Activated T-cell treated with anti-CD3 and anti-CD28 coated beads, Interleukin-2, amount 50 U/mL, for 72 hours (primary cell): ENCODE results near the gene MPND. TPM values are rescaled to one million over a fixed set of nuclear protein-coding genes. Genes with fewer than 3 reads are reported as not detected.
"Not testable (repeated sequence)": the region's sequence is repeated elsewhere in the genome, so short reads cannot be mapped to it uniquely, and the experiment has no call there.

ENCODE experiments used
- ATAC-seq, 2 donors: fragments of 150-1000 bp; cut with Tn5 transposase; replicated peaks in 1 of 2; 2 replicates each; pipeline ENCODE4 v1.10.0; 2021; ENCODE audit warnings: moderate library complexity in 2 of 2, mild to moderate bottlenecking in 1 of 2
- DNase-seq, 2 donors: peaks; one replicate each; pipeline ENCODE4 v3.0.0; 2021 to 2022; ENCODE audit warnings: mixed read lengths in 1 of 2
- H3K27ac Mint-ChIP-seq: one replicate; pipeline ENCODE4 v1.8.0; 2022; ENCODE audit warnings: mild to moderate bottlenecking, moderate library complexity, mixed read lengths
- H3K27me3 Mint-ChIP-seq: one replicate; pipeline ENCODE4 v1.8.0; 2022; ENCODE audit warnings: low read depth, mixed read lengths
- H3K36me3 Mint-ChIP-seq, 2 donors: one replicate each; pipeline ENCODE4 v1.8.0; 2022; ENCODE audit warnings: mixed read lengths in 2 of 2, mild to moderate bottlenecking in 1 of 2; ENCODE audit not compliant: insufficient read depth in 2 of 2
- H3K4me1 Mint-ChIP-seq: one replicate; pipeline ENCODE4 v1.8.0; 2022; ENCODE audit warnings: low read depth, mixed read lengths
- H3K4me3 Mint-ChIP-seq, 2 donors: one replicate each; pipeline ENCODE4 v1.8.0; 2022; ENCODE audit warnings: mild to moderate bottlenecking in 2 of 2, mixed read lengths in 2 of 2, moderate library complexity in 2 of 2
- H3K9me3 Mint-ChIP-seq, 2 donors: one replicate each; pipeline ENCODE4 v1.8.0; 2022; ENCODE audit warnings: mixed read lengths in 2 of 2
- total RNA-seq, 2 donors: library from RNA; stranded (reverse); gene quantifications; one replicate each; pipeline ENCODE4 v1.2.3, GENCODE V29; 2022

The MPND gene
- total RNA-seq, 2 donors from 2014 or later, result 9.7 to 10.3 TPM

- H3K27me3 Mint-ChIP-seq, result no peaks in the 10 kb centered on the region
- DNase-seq, result no peak
- peak overlapping the region in 1 of 2 donors; percentile 52 for H3K4me3 Mint-ChIP-seq
- peaks cover 13% of the 10 kb centered on the region for H3K4me1 Mint-ChIP-seq
- peak overlapping the region; percentile 25 for H3K27ac Mint-ChIP-seq
- peaks cover 0 to 2% of the 10 kb centered on the region in 2 donors for H3K36me3 Mint-ChIP-seq
- no peaks in the 10 kb centered on the region for H3K9me3 Mint-ChIP-seq
- ATAC-seq, result no peak
Observed at GRCh38 chr19:4345342-4346019, 2.1 kb downstream of the MPND start.

GRCh38 chr19:4346020-4346383 lies 2.6 kb downstream of the MPND start:
- Mint-ChIP-seq H3K27ac (no peak overlapping the region), H3K36me3 (peaks cover 0 to 2% of the 10 kb centered on the region in 2 donors), H3K4me3 (no peak overlapping the region), H3K27me3 (no peaks in the 10 kb centered on the region), H3K4me1 (peaks cover 13% of the 10 kb centered on the region), H3K9me3 (no peaks in the 10 kb centered on the region)
- DNase-seq, result no peak
- ATAC-seq, result no peak

- no peak for ATAC-seq
- Mint-ChIP-seq H3K9me3 (no peaks in the 10 kb centered on the region), H3K27me3 (no peaks in the 10 kb centered on the region), H3K27ac (no peak overlapping the region), H3K36me3 (peaks cover 0 to 2% of the 10 kb centered on the region in 2 donors), H3K4me3 (no peak overlapping the region), H3K4me1 (peaks cover 5% of the 10 kb centered on the region)
- DNase-seq, result no peak
Observed at GRCh38 chr19:4347521-4347920, 4.2 kb downstream of the MPND start.

GRCh38 chr19:4349225-4349624 lies 5.9 kb downstream of the MPND start:
- not testable (repeated sequence) for H3K36me3 Mint-ChIP-seq, H3K4me1 Mint-ChIP-seq, H3K27ac Mint-ChIP-seq, DNase-seq, H3K27me3 Mint-ChIP-seq, ATAC-seq, H3K9me3 Mint-ChIP-seq, H3K4me3 Mint-ChIP-seq

- Mint-ChIP-seq H3K27me3 (no peaks in the 10 kb centered on the region), H3K4me1 (no peaks in the 10 kb centered on the region), H3K4me3 (no peak overlapping the region), H3K9me3 (no peaks in the 10 kb centered on the region), H3K27ac (no peak overlapping the region), H3K36me3 (peaks cover 0 to 2% of the 10 kb centered on the region in 2 donors)
- no peak for DNase-seq
- no peak for ATAC-seq
Observed at GRCh38 chr19:4350111-4350510, 6.7 kb downstream of the MPND start.

GRCh38 chr19:4350726-4351125 lies 7.4 kb downstream of the MPND start:
- H3K4me3 Mint-ChIP-seq, result no peak overlapping the region
- H3K9me3 Mint-ChIP-seq, result no peaks in the 10 kb centered on the region
- no peak for DNase-seq
- ATAC-seq, result no peak
- no peaks in the 10 kb centered on the region for H3K27me3 Mint-ChIP-seq
- no peaks in the 10 kb centered on the region for H3K4me1 Mint-ChIP-seq
- no peak overlapping the region for H3K27ac Mint-ChIP-seq
- peaks cover 0 to 2% of the 10 kb centered on the region in 2 donors for H3K36me3 Mint-ChIP-seq

GRCh38 chr19:4352701-4353121 lies 9.3 kb downstream of the MPND start:
- H3K9me3 Mint-ChIP-seq, result no peaks in the 10 kb centered on the region
- H3K27ac Mint-ChIP-seq, result no peak overlapping the region
- peak; percentile 64 to 71 for DNase-seq

GRCh38 chr19:4354282-4354681 lies 10.9 kb downstream of the MPND start:
- no peaks in the 10 kb centered on the region for H3K9me3 Mint-ChIP-seq
- no peaks in the 10 kb centered on the region for H3K27me3 Mint-ChIP-seq
- H3K36me3 Mint-ChIP-seq, result no peaks in the 10 kb centered on the region
- DNase-seq (no peak), ATAC-seq (no peak)
- H3K27ac Mint-ChIP-seq, result no peak overlapping the region
- H3K4me3 Mint-ChIP-seq, result no peak overlapping the region
- H3K4me1 Mint-ChIP-seq, result no peaks in the 10 kb centered on the region

More at GRCh38 chr19:4352701-4353121, 9.3 kb downstream of the MPND start:
- Mint-ChIP-seq H3K27me3 (no peaks in the 10 kb centered on the region), H3K4me3 (no peak overlapping the region), H3K4me1 (no peaks in the 10 kb centered on the region), H3K36me3 (peaks cover 0 to 2% of the 10 kb centered on the region in 2 donors)
- ATAC-seq, result peak; percentile 62 to 64

GRCh38 chr19:4354897-4355296 lies 11.5 kb downstream of the MPND start:
- Mint-ChIP-seq H3K36me3 (no peaks in the 10 kb centered on the region), H3K9me3 (no peaks in the 10 kb centered on the region), H3K4me3 (no peak overlapping the region), H3K27ac (no peak overlapping the region), H3K27me3 (no peaks in the 10 kb centered on the region), H3K4me1 (no peaks in the 10 kb centered on the region)
- DNase-seq (no peak), ATAC-seq (no peak)

GRCh38 chr19:4357095-4357797 lies 13.9 kb downstream of the MPND start:
- DNase-seq (no peak), ATAC-seq (no peak)
- Mint-ChIP-seq H3K9me3 (no peaks in the 10 kb centered on the region), H3K27ac (no peak overlapping the region), H3K27me3 (no peaks in the 10 kb centered on the region), H3K4me3 (no peak overlapping the region), H3K4me1 (no peaks in the 10 kb centered on the region), H3K36me3 (peaks cover 0 to 2% of the 10 kb centered on the region in 2 donors)

GRCh38 chr19:4357921-4358326 lies 14.6 kb downstream of the MPND start:
- H3K27me3 Mint-ChIP-seq, result no peaks in the 10 kb centered on the region
- H3K4me3 Mint-ChIP-seq, result no peak overlapping the region
- ATAC-seq (no peak), DNase-seq (no peak)
- no peaks in the 10 kb centered on the region for H3K9me3 Mint-ChIP-seq
- H3K36me3 Mint-ChIP-seq, result peaks cover 0 to 2% of the 10 kb centered on the region in 2 donors
- H3K4me1 Mint-ChIP-seq, result no peaks in the 10 kb centered on the region
- no peak overlapping the region for H3K27ac Mint-ChIP-seq

- no peak for DNase-seq
- Mint-ChIP-seq H3K9me3 (no peaks in the 10 kb centered on the region), H3K27ac (no peak overlapping the region), H3K27me3 (no peaks in the 10 kb centered on the region), H3K4me3 (no peak overlapping the region), H3K36me3 (peaks cover 0 to 5% of the 10 kb centered on the region in 2 donors), H3K4me1 (no peaks in the 10 kb centered on the region)
- ATAC-seq, result no peak
Observed at GRCh38 chr19:4358709-4359626, 15.6 kb downstream of the MPND start.

- Mint-ChIP-seq H3K4me3 (no peak overlapping the region), H3K9me3 (no peaks in the 10 kb centered on the region), H3K27ac (no peak overlapping the region), H3K36me3 (peaks cover 0 to 5% of the 10 kb centered on the region in 2 donors), H3K27me3 (no peaks in the 10 kb centered on the region), H3K4me1 (no peaks in the 10 kb centered on the region)
- ATAC-seq, result peak in 1 of 2 donors; percentile 14
- no peak for DNase-seq
Observed at GRCh38 chr19:4359627-4360000, 16.3 kb downstream of the MPND start.
